HCT116 (cell line): Measurements from ENCODE around the gene IL36A. TPM values are rescaled to one million over a fixed set of nuclear protein-coding genes. Genes with fewer than 3 reads are reported as not detected.

ENCODE experiments used
- ATAC-seq: fragments of 200-7000 bp; cut with Tn5 transposase; 2 replicates; pipeline ENCODE4 v1.9.1; 2020; ENCODE audit warnings: mild to moderate bottlenecking, moderate library complexity
- BruUV-seq: library from RNA; stranded (reverse); fragments of 400-500 nt; replicated peaks from 2 replicates; lab custom pipeline; 2021; lab: Mats Ljungman, UMichigan
- CTCF ChIA-PET: fragments of 300-600 bp; sonication (Branson Sonifier 250); formaldehyde crosslinking; loops from one replicate; lab custom pipeline; 2021; ENCODE audit warnings: antibody characterized with exemption; lab: Charles Lee
- POLR2A ChIA-PET: fragments of 300-600, 350-600 bp; sonication (Branson Sonifier 250); formaldehyde crosslinking; loops from one replicate; lab custom pipeline; 2021; ENCODE audit warnings: antibody characterized with exemption; lab: Charles Lee
- RAD21 ChIA-PET, 2 experiments: fragments of 300-600 bp; sonication (Branson Sonifier 250); formaldehyde crosslinking; loops; one replicate each; lab custom pipeline; 2023; ENCODE audit warnings: low total read pairs in 2 of 2; ENCODE audit not compliant: uncharacterized antibody in 2 of 2, unreplicated experiment in 2 of 2, low non-redundant PET in 1 of 2; lab: Charles Lee
- DNase-seq: peaks from one replicate; pipeline ENCODE4 v3.0.0-alpha.2; 2010; ENCODE audit warnings: low read depth, low spot score
- H2AFZ ChIP-seq: fragments of 200-600 bp; shearing (Covaris generic), sonication (generic); 2 replicates; pipeline ENCODE4 v1.6.1; 2017; ENCODE audit warnings: low read depth, mixed run types, mixed read lengths, antibody characterized with exemption, low read length; ENCODE audit not compliant: poor library complexity, severe bottlenecking
- H3K27ac ChIP-seq: 2 replicates; pipeline ENCODE4 v1.5.1; 2012; ENCODE audit warnings: low read depth, low read length
- H3K27me3 ChIP-seq: fragments of 200-600 bp; sonication (generic); 2 replicates; pipeline ENCODE4 v1.6.1; 2016; ENCODE audit warnings: mixed run types, low read length, mixed read lengths; ENCODE audit not compliant: insufficient read depth
- H3K36me3 ChIP-seq, 2 experiments: fragments of 200-500 bp in 1 of 2; fragments of 200-600 bp in 1 of 2; sonication (Bioruptor generic) in 1 of 2; sonication (generic) in 1 of 2; 2 replicates each; pipeline versions ENCODE4 v1.5.1 to v1.6.1; 2014 to 2016; ENCODE audit warnings: low read length in 2 of 2, inconsistent platforms in 1 of 2, mixed read lengths in 1 of 2, mixed run types in 1 of 2; ENCODE audit not compliant: insufficient read depth in 2 of 2, control insufficient read depth in 1 of 2
- H3K4me1 ChIP-seq, 2 experiments: fragments of 200-600 bp in 1 of 2; sonication (generic) in 1 of 2; 2 replicates each; pipeline versions ENCODE4 v1.5.1 to v1.6.1; 2012 to 2017; ENCODE audit warnings: low read length in 2 of 2, inconsistent platforms in 1 of 2, mild to moderate bottlenecking in 1 of 2, mixed read lengths in 1 of 2, mixed run types in 1 of 2, moderate library complexity in 1 of 2; ENCODE audit not compliant: insufficient read depth in 2 of 2, control insufficient read depth in 1 of 2
- H3K4me2 ChIP-seq: fragments of 200-600 bp; sonication (generic); 2 replicates; pipeline ENCODE4 v1.6.1; 2017; ENCODE audit warnings: mixed run types, low read length, mixed read lengths
- H3K4me3 ChIP-seq, 2 experiments: fragments of 200-600 bp in 1 of 2; sonication (generic) in 1 of 2; replicated peaks in 1 of 2; 2 replicates each; pipeline ENCODE4 v1.5.1; 2011 to 2016; ENCODE audit warnings: low read length in 2 of 2, control low read depth in 1 of 2, low read depth in 1 of 2, mild to moderate bottlenecking in 1 of 2, mixed read lengths in 1 of 2, mixed run types in 1 of 2
- H3K79me2 ChIP-seq: fragments of 200-600 bp; sonication (generic); 2 replicates; pipeline ENCODE4 v1.6.1; 2017; ENCODE audit warnings: mild to moderate bottlenecking, mixed run types, low read length, moderate library complexity, mixed read lengths; ENCODE audit not compliant: insufficient read depth
- H3K9ac ChIP-seq: fragments of 200-600 bp; sonication (generic); 2 replicates; pipeline ENCODE4 v1.6.1; 2016; ENCODE audit warnings: low read length, mixed read lengths
- H3K9me2 ChIP-seq: fragments of 200-600 bp; sonication (generic), shearing (Covaris generic); 2 replicates; pipeline ENCODE4 v1.6.1; 2017; ENCODE audit warnings: mixed run types, mild to moderate bottlenecking, moderate library complexity; ENCODE audit not compliant: insufficient read depth
- H3K9me3 ChIP-seq, 2 experiments: fragments of 200-500 bp in 1 of 2; fragments of 200-600 bp in 1 of 2; sonication (Bioruptor generic) in 1 of 2; sonication (generic) in 1 of 2; 2 replicates each; pipeline ENCODE4 v1.6.1; 2014 to 2017; ENCODE audit warnings: low read length in 2 of 2, mixed read lengths in 2 of 2, inconsistent platforms in 1 of 2, low read depth in 1 of 2, mild to moderate bottlenecking in 1 of 2, mixed run types in 1 of 2, moderate library complexity in 1 of 2; ENCODE audit not compliant: control insufficient read depth in 1 of 2, insufficient read depth in 1 of 2
- H4K20me1 ChIP-seq: fragments of 200-600 bp; sonication (generic), shearing (Covaris generic); 2 replicates; pipeline ENCODE4 v1.6.1; 2017; ENCODE audit warnings: mixed run types, mild to moderate bottlenecking, moderate library complexity; ENCODE audit not compliant: insufficient read depth
- CEBPB ChIP-seq: IDR thresholded peaks from 2 replicates; pipeline ENCODE4 v1.6.1; 2012; ENCODE audit warnings: low read depth
- CTCF ChIP-seq, 3 experiments: fragments of 200-600 bp in 1 of 3; sonication (generic) in 1 of 3; IDR thresholded peaks in 2 of 3; conservative IDR thresholded peaks in 1 of 3; 2 replicates each; pipeline ENCODE4 v1.5.1; 2012 to 2017; ENCODE audit warnings: low read depth in 2 of 3, low read length in 2 of 3, antibody characterized with exemption in 1 of 3, borderline replicate concordance in 1 of 3, control low read depth in 1 of 3, mild to moderate bottlenecking in 1 of 3, mixed read lengths in 1 of 3, mixed run types in 1 of 3, moderate library complexity in 1 of 3; ENCODE audit not compliant: insufficient read depth in 1 of 3
- ELF1 ChIP-seq: IDR thresholded peaks from 2 replicates; pipeline ENCODE4 v1.6.1; 2012; ENCODE audit warnings: low read depth, borderline replicate concordance
- EZH2 ChIP-seq: fragments of 200-600 bp; sonication (generic); IDR thresholded peaks from 2 replicates; pipeline ENCODE4 v1.6.1; 2017; ENCODE audit warnings: antibody characterized with exemption, mixed run types
- EZH2phosphoT487 ChIP-seq: fragments of 200-600 bp; IDR thresholded peaks from 2 replicates; pipeline ENCODE4 v1.6.1; 2018; ENCODE audit warnings: antibody characterized with exemption, borderline replicate concordance
- FOSL1 ChIP-seq: IDR thresholded peaks from 2 replicates; pipeline ENCODE4 v1.6.1; 2012; ENCODE audit warnings: low read depth
- JUND ChIP-seq: IDR thresholded peaks from 2 replicates; pipeline ENCODE4 v1.6.1; 2012
- POLR2AphosphoS5 ChIP-seq: IDR thresholded peaks from 2 replicates; pipeline ENCODE4 v1.6.1; 2011; ENCODE audit warnings: mild to moderate bottlenecking, low read depth, low read length, moderate library complexity
- RAD21 ChIP-seq: IDR thresholded peaks from 2 replicates; pipeline ENCODE4 v1.6.1; 2012; ENCODE audit warnings: low read depth, mild to moderate bottlenecking
- SRF ChIP-seq: IDR thresholded peaks from 2 replicates; pipeline ENCODE4 v1.6.1; 2012; ENCODE audit warnings: low read depth
- TCF7L2 ChIP-seq: IDR thresholded peaks from 2 replicates; pipeline ENCODE4 v1.7.0; 2011; ENCODE audit warnings: borderline replicate concordance, inconsistent platforms; ENCODE audit not compliant: insufficient read depth, insufficient read length; ENCODE audit errors: extremely low read depth
- ZFX ChIP-seq: fragments of 450-650 bp; IDR thresholded peaks from 2 replicates; pipeline ENCODE4 v1.6.1; 2017
- intact Hi-C: fragments of 100-400 bp; cut with micrococcal nuclease; formaldehyde crosslinking; loops from 2 replicates; pipeline ENCODE4 v1.10.0; 2022
- total RNA-seq: library from RNA; stranded (reverse); gene quantifications from one replicate; pipeline ENCODE4 v1.2.1, GENCODE V29; 2021; ENCODE audit not compliant: unreplicated experiment
- TF ChIP-seq, protein P1 (sequence below): IDR thresholded peaks from 2 replicates; pipeline ENCODE4 v1.6.1; 2012
- TF ChIP-seq, protein P2 (sequence below): IDR thresholded peaks from 2 replicates; pipeline ENCODE4 v1.6.1; 2011; ENCODE audit warnings: mild to moderate bottlenecking, low read length, moderate library complexity; ENCODE audit not compliant: insufficient replicate concordance; ENCODE audit errors: extremely low read depth
- TF ChIP-seq, protein P3 (sequence below): IDR thresholded peaks from 2 replicates; pipeline ENCODE4 v1.6.1; 2012

The IL36A gene
- total RNA-seq, 1 experiment from 2014 or later: not detected

DNA sequence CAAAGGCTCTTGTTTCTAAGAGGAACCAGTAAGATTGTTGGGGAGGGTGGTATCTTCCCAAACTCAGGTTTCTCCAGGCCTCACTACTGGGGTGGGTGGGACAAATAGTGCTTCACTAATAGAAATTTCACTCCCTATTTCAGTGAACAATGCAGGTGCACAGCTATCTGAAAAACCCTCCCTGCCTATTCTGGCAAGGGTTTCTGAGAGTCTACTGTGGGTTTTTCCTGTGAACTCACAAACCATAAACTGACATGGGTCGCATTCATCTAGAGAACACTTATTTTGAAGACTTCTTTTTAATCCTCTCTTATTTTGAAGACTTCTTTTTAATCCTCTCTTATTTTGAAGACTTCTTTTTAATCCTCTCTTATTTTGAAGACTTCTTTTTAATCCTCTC lies 4.4 kb downstream of the IL36A start:
- ChIA-PET POLR2A (no interaction called here), CTCF (no interaction called here), RAD21 (no interaction called here)
- DNase-seq (no peak), ATAC-seq (no peak)
- TF ChIP-seq, protein P1, sequence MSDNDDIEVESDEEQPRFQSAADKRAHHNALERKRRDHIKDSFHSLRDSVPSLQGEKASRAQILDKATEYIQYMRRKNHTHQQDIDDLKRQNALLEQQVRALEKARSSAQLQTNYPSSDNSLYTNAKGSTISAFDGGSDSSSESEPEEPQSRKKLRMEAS: no peak
- TF ChIP-seq, protein P2, sequence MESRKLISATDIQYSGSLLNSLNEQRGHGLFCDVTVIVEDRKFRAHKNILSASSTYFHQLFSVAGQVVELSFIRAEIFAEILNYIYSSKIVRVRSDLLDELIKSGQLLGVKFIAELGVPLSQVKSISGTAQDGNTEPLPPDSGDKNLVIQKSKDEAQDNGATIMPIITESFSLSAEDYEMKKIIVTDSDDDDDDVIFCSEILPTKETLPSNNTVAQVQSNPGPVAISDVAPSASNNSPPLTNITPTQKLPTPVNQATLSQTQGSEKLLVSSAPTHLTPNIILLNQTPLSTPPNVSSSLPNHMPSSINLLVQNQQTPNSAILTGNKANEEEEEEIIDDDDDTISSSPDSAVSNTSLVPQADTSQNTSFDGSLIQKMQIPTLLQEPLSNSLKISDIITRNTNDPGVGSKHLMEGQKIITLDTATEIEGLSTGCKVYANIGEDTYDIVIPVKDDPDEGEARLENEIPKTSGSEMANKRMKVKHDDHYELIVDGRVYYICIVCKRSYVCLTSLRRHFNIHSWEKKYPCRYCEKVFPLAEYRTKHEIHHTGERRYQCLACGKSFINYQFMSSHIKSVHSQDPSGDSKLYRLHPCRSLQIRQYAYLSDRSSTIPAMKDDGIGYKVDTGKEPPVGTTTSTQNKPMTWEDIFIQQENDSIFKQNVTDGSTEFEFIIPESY: no peak
- no peak for TF ChIP-seq CEBPB
- TF ChIP-seq RAD21: no peak
- TF ChIP-seq CTCF (IDR thresholded peaks at IDR 0.05 in 2 of 3, conservative IDR thresholded peaks at IDR 0.05 in 1 of 3; ENCODE audit: borderline replicate concordance in 1 of 3, insufficient read depth in 1 of 3, low read depth in 2 of 3, low read length in 2 of 3): no peak
- no peak for TF ChIP-seq ZFX
- TF ChIP-seq ELF1: no peak
- TF ChIP-seq EZH2phosphoT487: no peak
- TF ChIP-seq, protein P3, sequence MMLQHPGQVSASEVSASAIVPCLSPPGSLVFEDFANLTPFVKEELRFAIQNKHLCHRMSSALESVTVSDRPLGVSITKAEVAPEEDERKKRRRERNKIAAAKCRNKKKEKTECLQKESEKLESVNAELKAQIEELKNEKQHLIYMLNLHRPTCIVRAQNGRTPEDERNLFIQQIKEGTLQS: no peak
- no peak for TF ChIP-seq TCF7L2
- TF ChIP-seq JUND: no peak
- TF ChIP-seq EZH2: no peak
- TF ChIP-seq SRF: no peak
- TF ChIP-seq POLR2AphosphoS5: no peak
- no peak for TF ChIP-seq FOSL1
- H3K9me3 ChIP-seq: no peaks in the 10 kb centered on the region
- no peaks in the 10 kb centered on the region for H3K27me3 ChIP-seq
- H4K20me1 ChIP-seq: no peaks in the 10 kb centered on the region
- H3K4me3 ChIP-seq: no peak overlapping the region
- H3K9me2 ChIP-seq: no peaks in the 10 kb centered on the region
- H3K79me2 ChIP-seq: no peaks in the 10 kb centered on the region
- no peaks in the 10 kb centered on the region for H3K36me3 ChIP-seq
- no peak overlapping the region for H3K27ac ChIP-seq
- H3K4me1 ChIP-seq: no peaks in the 10 kb centered on the region
- intact Hi-C loops: no loop called here
- H2AFZ ChIP-seq: no peak overlapping the region
- no TSS peak for BruUV-seq
- H3K9ac ChIP-seq: no peak overlapping the region
- H3K4me2 ChIP-seq: no peak overlapping the region
